Measurements from ENCODE around the gene PHTF1.

The PHTF1 gene

DNA sequence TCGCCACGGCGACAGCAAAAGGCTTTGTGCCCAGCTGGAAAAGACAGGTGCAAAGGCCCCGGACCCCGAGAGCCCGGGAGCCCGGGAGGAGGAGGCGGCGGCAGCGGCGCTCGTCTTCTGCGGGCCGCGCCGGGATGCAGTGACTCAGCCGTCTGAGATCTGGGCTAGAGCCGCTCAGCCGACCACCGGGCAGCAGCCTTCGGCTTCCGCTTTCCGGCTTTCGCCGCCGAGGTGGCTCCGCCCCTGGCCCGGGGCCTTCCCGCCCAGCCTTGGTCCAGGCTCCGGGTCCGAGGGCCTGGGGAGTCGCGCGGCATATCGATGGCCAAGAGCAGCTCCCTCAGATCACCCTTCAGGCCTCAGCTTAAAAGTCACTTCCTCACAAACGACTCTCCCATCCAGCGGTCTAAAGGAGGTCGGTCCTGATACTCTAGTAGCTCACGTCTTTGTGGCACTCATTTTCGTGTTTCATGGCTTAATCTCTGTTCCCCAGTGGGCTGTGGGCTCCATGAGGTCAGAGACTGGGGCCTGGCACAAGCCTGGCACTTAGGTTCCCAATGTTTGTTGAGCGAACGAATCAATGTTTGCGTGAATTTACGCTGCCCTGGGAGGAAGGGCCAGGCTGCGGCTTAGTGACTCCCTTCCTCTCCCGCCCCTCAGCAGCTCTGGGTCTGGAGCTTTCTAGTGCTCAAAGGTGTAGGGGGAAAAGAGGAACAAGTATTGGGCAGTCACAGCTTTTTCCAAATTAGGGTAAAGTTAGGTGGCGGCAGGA is at the start of gene PHTF1:
Gene PHTF1 (minus strand): TSS at position 154 of the 769 bp plus-strand sequence. CDS start 783 bp downstream, outside the sequence.
- DNase-seq (ENCODE audit: low spot score) = peak; percentile 90

GRCh38 chr1:113808450-113809195 is 49.3 kb upstream of the PHTF1 start:
- DNase-seq (ENCODE audit: low spot score) = no peak

DNA sequence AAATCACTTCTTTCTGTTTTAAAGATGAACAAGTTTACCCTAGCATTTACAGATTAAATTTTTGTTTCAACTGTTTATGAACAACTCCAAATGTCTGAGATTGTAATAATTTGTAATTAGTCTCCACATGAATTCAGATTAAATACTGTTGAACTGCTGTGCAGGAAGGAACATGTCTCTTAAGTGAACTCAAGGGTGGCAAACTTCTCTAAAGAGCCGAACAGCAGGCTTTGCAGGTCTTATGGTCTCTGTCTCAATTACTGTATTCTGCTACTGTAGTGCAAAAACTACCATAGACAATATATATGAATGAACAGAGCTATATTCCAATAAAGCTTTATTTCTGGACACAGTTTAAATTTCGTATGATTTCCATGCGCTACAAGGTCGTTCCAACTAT is 46.4 kb upstream of the PHTF1 start:
- no peak for DNase-seq (ENCODE audit: low spot score)

DNA sequence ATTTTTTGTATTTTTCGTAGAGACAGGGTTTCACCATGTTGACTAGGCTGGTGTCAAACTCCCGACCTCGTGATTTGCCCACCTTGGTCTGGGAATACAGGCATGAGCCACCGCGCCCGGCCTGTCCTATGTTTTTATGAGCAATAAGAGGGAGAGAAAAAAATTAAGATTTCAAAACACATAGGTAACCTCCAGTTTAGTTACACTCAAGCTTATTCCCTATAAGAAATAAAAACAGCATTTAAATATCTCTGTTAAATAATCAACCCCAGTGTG is 45.9 kb upstream of the PHTF1 start:
- no peak for DNase-seq (ENCODE audit: low spot score)

GRCh38 chr1:113804421-113805255 is 45.4 kb upstream of the PHTF1 start:
- peak; percentile 59 for DNase-seq (ENCODE audit: low spot score)

GRCh38 chr1:113802367-113803007 is 43.2 kb upstream of the PHTF1 start:
- no peak for DNase-seq (ENCODE audit: low spot score)

DNA sequence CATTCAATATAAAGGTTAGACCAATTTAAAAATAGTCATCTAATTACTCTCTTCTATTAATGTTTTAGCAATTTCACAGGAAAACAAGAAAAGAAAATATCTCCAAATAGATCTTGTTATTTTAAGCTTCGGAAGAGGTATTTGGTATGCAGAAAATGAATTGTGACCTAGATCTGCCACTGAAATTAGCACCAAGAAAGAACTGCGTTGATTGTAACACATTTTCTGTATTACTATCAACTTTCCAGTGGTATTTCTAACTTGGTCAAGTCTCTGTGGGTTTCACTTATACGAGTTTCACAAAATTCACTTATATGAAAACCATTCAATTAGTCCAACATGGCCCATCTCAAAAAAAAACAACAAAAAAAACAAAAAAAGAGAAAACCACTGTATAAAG is 41.2 kb upstream of the PHTF1 start:
- DNase-seq (ENCODE audit: low spot score) = no peak

GRCh38 chr1:113797472-113797871 is 38.2 kb upstream of the PHTF1 start:
- DNase-seq (ENCODE audit: low spot score) = no peak

- DNase-seq (ENCODE audit: low spot score) = peak; percentile 79
Measured at GRCh38 chr1:113793878-113794834, 34.9 kb upstream of the PHTF1 start.

- peak; percentile 32 for DNase-seq (ENCODE audit: low spot score)
Measured at GRCh38 chr1:113792986-113793385, 33.7 kb upstream of the PHTF1 start.

DNA sequence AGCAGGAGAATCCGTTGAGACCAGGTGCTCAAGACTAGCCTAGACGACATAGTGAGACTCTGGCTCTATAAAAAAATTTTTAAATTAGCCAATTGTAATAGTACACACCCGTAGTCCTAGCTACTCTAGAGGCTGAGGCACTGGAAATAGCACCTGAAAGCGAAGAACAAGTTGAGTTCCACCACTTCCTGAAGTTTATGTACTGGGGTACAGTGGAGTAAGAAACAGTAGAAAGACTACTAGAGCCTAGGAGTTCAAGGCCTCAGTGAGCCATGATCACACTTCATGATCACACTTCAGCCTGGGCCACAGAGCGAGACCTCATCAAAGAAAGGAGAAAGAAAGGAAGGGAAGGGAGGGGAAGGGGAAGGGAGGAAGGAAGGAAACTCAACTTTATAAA is 33.2 kb upstream of the PHTF1 start:
- no peak for DNase-seq (ENCODE audit: low spot score)

GRCh38 chr1:113788802-113789201 is 29.5 kb upstream of the PHTF1 start:
- DNase-seq (ENCODE audit: low spot score) = no peak

GRCh38 chr1:113787663-113788062 is 28.4 kb upstream of the PHTF1 start:
- DNase-seq (ENCODE audit: low spot score) = no peak

- DNase-seq (ENCODE audit: low spot score) = peak; percentile 4
Measured at GRCh38 chr1:113786069-113786468, 26.8 kb upstream of the PHTF1 start.

GRCh38 chr1:113784104-113784779 is 25.0 kb upstream of the PHTF1 start:
- peak; percentile 53 for DNase-seq (ENCODE audit: low spot score)

DNA sequence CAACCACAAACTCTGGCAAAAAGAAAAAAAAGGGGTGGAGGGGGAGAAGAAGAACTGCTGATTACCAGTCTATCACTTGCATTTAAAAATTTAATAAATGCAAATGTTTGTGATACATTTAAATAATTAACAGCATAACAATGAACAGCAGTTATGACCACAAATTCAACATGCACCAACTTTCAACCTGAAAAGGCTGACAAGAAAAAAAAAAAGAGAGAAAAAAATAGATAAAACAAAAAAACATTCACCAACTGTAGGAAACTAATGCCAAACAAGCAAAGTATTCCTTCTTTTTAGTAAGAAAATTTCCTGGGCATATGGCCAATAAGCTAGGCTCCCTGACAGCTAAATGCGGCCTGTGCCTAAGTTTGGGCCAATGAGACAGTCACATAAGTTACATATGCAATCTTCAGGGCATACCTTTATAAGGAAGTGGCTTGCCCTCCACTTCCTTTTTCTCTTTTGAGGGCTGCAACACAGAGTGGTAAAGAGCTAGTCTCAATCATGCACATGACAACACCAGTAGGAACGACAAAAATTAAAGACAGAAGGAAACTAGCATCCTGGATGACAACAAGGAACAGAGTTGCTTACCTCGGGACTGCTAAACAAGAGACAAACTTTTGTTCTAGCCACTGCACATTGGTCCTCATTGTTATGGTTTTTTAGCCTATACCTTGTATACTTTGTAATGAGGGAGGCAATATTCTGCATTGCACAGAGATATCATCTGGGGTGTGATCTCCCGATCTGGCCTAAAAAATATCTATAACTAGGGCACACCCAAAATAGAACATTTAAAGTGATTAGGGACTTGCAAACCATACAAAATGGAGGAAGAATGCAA is 24.2 kb upstream of the PHTF1 start:
- peak; percentile 57 for DNase-seq (ENCODE audit: low spot score)

GRCh38 chr1:113782406-113782805 is 23.1 kb upstream of the PHTF1 start:
- no peak for DNase-seq (ENCODE audit: low spot score)

GRCh38 chr1:113780374-113781146 is 21.3 kb upstream of the PHTF1 start:
- DNase-seq (ENCODE audit: low spot score) = no peak

DNA sequence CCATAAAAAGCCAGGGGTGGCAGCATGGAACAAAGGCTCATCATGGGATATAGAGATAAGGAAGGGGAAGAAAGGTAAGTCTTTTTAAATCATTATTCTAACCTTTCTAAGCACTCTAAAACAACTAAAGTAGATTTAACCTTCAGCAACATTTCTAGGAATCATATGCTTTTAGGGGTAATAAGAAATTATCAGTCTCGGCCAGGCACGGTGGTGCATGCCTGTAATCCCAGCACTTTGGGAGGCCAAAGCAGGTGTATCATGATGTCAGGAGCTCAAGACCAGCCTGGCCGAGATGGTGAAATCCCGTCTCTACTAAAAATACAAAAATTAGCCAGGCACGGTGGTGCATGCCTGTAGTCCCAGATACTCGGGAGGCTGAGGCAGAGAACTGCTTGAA is 20.3 kb upstream of the PHTF1 start:
- DNase-seq (ENCODE audit: low spot score) = no peak

All from kidney tubule cell (primary cell).